Transverse colon (tissue), 3 donors: ENCODE measurements around the gene WNK2.

Experiments
- CTCF ChIP-seq, 5 experiments: fragments of 200-600 bp in 3 of 5; fragments of 450-650 bp in 2 of 5; sonication (generic) in 3 of 5; IDR thresholded peaks; 1 replicate in 2 of 5; 2 replicates in 3 of 5; pipeline ENCODE4 v1.5.1; 2016 to 2017; ENCODE audit warnings: antibody characterized with exemption in 5 of 5, inconsistent platforms in 3 of 5, mild to moderate bottlenecking in 2 of 5, moderate library complexity in 1 of 5
- EP300 ChIP-seq: sonication (generic); formaldehyde crosslinking; IDR thresholded peaks from one replicate; pipeline ENCODE4 v1.6.1; 2017; ENCODE audit warnings: antibody characterized with exemption, low read depth
- POLR2A ChIP-seq: fragments of 450-650 bp; IDR thresholded peaks from one replicate; pipeline ENCODE4 v1.6.1; 2016; ENCODE audit warnings: antibody characterized with exemption, mild to moderate bottlenecking, moderate library complexity

GRCh38 chr9:93191354-93191660, 7.4 kb downstream of the WNK2 start:
- TF ChIP-seq CTCF (IDR thresholded peaks at IDR 0.05) (no peak), EP300 (no peak), POLR2A (no peak)
